HG03521 (cell line): ENCODE data around the gene NABP1.
A peak's percentile ranks its signal among the peaks of the same experiment; 100 is the strongest.

Experiments used
- ATAC-seq: cut with Tn5 transposase; IDR thresholded peaks from one replicate; pipeline ENCODE4 v1.9.1; 2021; ENCODE audit warnings: mild to moderate bottlenecking, moderate library complexity; ENCODE audit not compliant: unreplicated experiment

The NABP1 gene

DNA sequence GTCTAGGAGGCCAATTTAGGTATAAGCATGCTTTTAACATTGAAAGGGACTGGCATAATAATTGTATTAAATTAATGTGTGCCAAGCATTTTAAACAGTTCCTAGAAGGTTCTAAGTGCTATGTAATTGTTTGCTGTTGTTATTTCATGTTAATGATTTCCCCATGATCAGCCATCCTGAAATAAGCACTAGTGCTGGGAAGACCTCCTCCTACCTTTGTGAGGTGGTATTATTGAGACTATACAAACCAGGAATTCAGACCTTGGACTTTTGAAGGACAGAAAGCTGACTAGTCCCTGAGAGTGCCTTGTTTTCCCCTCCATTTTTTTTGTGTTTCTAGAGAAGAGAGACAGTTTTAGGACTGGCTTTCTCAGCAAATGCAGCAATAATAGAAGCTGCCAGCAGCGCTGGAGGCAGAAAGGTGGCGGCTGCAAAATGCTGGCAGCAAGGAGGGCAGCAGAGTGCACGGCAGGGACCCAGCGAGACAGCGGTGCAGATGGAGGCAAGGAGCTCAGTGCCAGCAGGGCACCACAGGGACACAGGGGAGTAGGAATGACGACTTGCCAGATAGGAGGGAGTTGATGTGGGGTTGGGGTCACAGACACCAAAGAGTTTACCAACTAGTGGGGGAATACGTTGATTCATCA lies 25.3 kb downstream of the NABP1 start:
- no peak for ATAC-seq

DNA sequence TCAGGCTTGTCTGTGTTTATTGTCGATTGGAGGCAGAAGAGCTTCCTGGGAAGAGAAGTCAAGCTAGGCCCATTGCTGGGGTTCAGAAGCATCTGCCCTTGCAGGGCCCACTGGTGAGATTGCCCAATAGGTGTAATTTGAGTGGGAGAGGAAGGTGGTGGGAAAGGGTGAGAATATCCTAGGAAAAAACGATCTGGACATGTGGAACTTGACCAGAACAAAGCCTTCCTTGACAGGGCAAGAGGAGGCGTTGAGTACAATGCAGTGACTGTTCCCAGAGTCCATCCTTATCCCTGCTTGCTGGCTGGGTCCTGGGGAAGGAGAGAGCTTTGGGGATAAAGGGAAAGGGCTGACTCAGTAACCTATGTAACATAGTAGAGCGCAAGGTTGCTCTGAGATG lies 27.1 kb downstream of the NABP1 start:
- no peak for ATAC-seq

DNA sequence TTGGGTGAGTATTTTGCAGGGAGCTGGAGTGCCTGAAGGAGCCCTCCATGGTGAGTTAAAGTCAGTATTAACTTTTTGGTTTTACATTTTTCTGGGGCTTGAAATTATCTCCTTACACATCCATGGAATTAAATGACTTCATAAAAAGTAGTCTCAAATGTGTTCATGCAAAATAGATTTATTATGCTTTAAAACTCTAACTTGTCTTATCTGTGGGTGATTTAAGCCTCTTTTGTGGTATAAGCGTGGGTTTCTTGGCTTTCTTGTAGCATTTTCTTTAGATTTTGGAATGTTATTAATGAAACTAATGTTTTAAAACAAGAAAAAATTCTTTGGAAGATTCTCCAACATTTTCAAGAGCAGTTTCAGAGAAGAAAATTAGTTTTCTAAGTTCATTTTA lies 27.8 kb downstream of the NABP1 start:
- no peak for ATAC-seq

DNA sequence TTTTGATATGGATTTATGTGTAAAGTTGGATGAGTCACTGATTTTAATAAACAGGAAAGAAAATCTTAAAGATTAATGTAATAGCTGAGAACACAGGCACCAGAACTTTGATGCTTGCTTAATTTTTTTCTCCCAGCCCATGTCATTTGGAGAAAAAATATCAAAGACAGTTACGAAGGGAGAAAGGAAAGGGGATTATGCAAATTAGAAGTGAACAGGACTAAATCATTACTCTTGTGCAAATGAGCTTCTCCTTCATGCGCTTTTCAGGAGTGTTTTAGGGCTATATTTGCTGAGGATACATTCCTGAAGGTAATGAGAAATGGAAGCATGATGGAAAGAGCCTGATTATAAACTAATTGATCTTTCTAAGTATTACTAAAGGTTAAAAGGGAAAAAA lies 28.9 kb downstream of the NABP1 start:
- no peak for ATAC-seq

DNA sequence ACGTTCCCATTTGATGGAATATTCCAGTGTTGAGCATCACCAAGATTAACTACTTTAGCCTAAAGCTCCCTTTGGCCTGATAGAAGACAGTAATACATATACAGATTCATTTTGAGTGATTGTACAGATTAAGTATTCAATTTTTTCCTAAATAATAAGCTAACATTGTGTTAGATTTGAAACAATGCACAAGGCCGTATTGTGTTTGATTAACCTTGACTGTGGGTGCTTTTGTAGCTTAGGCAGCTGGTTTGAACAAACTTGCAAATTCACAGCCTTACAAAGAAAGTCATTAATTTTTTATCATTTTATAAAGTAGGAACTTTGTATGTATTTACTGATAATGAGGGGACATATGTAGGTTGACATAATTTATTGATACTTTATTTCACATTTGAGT lies 29.6 kb downstream of the NABP1 start:
- ATAC-seq, result no peak

DNA sequence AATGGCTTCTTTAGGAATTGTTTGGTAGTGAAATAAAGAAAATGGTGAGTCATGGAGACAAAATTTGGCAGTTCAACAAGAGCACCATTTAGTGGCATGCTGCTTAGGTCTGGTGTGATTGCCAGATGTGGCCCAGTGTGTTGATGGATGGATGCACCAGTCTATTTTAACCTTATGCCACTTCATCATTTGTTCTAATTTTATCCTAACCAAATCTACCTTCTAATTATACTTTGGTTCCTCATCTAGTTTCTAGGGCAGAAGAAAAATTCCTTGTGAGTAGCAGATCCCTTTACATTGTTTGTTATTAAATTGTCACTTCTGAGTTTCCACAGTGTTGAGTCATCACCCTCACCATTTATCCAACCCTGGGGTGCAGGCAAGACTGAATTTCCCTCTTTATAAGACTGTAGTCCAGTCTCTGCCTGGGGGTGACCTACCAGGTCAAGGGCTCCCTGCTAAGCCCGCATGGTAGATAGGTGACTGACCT lies 32.5 kb downstream of the NABP1 start:
- no peak for ATAC-seq

DNA sequence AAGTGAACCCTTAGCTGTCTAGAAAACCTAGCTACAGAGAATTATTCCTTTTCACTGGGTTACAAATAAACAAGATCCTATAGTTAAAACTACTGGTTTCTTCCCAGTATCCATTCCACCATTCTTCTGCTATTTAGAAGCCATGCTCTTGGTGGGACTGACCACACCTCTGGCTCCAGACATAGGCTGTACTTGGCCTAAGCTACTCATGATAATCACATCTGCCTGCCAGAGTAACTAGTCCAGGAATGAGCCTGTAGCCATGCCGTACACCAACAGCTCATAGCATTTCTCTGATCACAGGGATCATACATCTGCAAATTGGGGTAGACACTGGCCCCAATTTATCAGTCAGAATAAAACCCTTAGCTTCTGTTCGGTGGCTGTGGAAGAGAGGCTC lies 33.7 kb downstream of the NABP1 start:
- ATAC-seq, result no peak

DNA sequence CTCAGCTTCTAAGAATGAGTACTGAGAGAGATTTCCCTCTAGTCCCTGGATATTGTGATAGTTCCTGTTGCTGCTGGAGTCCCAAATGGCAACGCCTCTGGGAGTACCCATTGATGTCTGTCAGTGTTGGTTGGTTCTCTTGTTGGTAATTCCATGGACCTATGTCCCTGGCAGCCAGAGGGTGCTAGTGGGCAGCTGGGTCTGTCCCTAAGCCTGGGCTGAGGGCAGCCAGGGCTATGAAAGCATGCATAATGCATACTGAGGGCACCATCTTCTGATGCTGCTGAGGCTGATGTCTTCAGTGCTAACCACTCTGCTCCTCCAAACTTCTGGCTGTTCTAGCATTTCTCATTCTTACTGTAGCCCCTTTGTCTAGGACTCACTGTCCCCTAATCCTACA lies 35.9 kb downstream of the NABP1 start:
- no peak for ATAC-seq

DNA sequence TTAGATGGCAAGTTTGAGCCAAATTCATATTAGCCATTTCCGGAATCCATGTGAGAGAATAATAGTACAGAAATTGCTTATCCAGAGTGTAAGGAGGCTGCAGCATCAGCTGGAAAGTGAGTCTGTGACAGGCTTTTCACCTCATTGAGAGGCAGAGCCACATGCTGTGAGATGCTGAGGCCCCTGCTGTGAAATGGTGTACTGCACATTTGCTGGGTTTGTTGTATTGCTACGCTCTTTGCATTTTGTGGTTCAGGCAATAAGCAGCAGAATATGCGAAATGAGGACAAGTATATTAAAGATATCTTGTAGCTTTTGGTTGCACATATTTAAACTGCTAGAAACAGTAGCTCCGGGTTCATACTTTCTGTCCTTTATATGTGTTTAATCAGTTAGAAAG lies 37.0 kb downstream of the NABP1 start:
- ATAC-seq, result no peak

DNA sequence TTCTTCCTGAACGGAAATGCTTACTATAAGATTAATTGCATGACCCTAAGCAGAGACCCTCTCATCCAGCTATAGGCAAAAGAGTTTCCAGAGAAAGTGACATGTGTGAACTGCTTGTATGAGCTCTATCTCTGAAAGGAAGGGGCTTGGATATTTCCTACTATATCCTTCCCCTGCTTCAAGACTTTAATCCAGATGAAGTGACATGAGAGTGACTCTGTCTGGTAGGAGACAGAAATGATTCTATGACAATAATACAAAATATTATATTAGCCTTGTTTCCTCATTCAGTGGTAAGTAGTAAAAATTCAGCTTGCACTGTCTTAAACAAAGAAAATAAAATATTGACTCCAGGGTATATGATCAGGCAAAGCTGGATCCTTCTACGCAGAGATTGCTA lies 37.5 kb downstream of the NABP1 start:
- no peak for ATAC-seq

DNA sequence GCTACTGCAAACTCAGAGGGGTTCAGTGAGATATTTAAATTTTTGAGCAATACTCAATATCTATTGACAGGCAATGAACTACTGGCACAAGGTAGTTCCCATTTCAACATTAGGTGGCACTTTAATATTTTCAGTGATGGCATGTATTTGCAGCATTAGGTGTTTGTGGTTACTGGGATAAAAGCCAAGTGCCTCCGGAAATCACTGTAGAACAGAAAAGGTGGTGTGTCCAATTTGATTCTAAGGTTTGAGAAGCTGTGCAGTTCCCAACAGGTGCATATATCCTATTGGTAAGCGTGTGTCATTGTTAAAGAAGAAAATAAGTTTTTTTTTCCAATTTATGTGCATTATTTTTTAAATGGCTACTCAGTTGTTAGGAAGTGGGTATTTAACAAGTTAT lies 41.3 kb downstream of the NABP1 start:
- ATAC-seq, result no peak

DNA sequence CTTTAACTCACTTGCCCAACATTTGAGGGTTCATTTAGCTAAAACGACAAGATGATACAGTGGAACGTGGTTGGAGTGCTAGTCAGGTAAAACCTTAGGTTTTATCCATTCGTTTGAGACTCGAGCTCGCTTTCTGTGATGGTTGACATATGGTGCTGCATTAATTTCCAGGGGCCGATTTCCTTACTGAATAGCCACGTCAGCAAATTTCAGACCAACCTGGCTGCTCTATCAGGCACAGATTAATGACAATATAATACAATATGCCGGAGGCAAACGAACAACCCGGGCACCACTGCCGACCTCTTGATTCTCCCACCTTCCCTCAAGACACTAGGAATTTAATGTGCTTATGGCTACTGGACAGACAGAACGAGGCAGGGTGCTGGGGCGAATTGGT lies 42.0 kb downstream of the NABP1 start:
- no peak for ATAC-seq

DNA sequence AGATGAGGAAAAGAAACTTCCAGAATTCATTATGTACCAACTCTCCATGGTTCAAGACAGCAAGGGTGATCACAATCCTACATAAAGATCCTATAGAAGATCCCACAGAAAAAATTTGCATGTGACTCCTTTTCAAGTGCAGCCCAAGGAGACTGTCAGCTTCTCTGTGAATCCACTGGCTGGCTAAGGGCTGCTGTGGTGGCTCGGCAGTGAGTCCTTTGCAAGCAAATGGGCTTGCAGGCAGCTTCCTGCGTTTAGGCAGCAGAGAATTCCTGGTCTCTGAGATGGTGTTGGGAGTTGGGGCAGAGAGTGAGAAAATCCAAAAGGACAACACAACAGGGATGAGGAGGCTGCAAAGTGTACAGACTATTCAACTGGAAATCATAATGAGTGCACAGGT lies 43.4 kb downstream of the NABP1 start:
- ATAC-seq, result no peak

DNA sequence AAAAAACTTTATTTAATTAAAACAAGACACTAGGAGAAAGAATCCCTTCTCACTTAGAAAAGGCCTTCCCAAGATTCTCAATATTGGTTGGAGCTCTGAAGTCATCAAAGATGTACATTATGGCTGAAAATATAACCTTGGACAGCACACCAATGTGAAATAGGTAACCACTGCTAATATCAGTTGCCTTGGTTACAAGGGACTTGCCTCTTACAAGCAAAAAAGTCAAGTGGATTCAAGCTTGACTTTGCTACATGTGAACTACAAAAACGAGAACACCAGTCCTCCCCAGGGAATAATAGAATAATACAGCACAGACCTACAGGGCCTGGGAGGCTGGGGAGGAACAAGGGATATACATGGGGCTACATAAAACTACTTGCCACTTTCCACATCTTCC lies 46.1 kb downstream of the NABP1 start:
- peak; percentile 58 for ATAC-seq

DNA sequence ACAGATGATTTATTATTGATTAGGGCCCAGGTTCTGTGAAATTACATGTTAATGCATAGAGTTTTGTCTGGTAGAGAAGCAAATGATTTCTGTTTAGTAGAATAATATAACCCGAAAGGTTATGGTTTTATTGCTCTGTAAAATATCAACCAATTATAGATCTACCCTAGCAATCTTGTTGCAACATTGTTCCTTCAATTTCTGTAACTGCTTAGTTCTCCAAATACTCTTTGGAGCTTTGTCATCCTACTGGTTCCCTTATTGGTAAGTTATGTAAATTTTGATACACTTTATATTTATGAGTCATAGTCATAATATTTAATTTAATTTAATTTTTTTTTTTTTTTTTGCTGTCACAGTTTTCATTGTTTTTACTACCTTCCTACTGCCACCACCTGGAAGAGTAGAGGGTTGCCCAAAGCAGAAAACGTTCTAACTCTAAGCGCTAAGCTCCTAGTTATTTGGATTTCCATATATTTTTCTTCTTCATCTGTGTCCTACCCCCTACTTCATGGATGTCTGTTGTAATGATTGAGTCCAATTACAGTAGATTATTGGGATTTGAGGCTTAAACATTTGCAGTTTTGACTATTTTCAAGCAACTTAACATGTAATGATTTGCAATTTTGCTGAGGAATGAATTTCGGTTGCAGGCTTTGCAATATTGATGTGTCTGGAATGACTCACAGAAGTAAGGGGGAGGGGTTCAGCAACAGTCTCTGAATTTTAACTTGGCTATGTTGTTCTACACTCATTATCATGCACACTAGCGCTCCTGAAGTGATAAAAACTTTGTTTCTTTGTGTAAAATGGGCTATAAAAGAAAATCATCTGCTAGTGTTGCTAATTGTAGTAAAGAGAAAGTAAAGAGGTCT lies 51.1 kb downstream of the NABP1 start:
- ATAC-seq, result no peak

DNA sequence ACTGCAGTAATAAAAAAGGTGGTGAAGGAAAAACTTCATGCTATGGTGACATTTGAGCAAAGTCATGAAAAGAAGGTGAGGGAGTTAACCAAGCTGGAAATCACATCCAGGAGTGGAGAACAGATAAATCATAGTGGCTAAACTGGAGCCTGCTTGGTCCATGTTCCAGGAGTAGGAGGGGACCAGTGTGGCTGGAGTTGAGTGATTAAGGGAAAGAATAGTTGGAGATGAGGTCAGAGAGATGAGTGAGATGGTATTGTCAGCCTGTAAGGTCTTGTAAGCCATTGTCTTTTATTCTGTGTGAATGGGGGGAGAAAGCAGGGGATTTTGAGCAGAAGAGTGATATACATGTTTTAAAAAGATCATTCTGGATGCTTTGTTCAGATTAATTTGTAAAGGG lies 52.3 kb downstream of the NABP1 start:
- ATAC-seq, result no peak
